Activated naive CD8-positive, alpha-beta T cell treated with anti-CD3 and anti-CD28 coated beads, Interleukin-2, amount 50 U/mL, for 24 hours (primary cell): ENCODE measurements around the gene IGF1R.

Experiments
- ATAC-seq: fragments of 150-1000 bp; cut with Tn5 transposase; one replicate; pipeline ENCODE4 v1.10.0; 2021
- DNase-seq: peaks from one replicate; pipeline ENCODE4 v3.0.0; 2021
- H3K27ac Mint-ChIP-seq: one replicate; pipeline ENCODE4 v1.8.0; 2021; ENCODE audit warnings: mild to moderate bottlenecking, mixed read lengths
- H3K27me3 Mint-ChIP-seq: one replicate; pipeline ENCODE4 v1.8.0; 2021; ENCODE audit warnings: mixed read lengths
- H3K36me3 Mint-ChIP-seq: one replicate; pipeline ENCODE4 v1.8.0; 2021; ENCODE audit warnings: low read depth, mixed read lengths
- H3K4me1 Mint-ChIP-seq: one replicate; pipeline ENCODE4 v1.8.0; 2021; ENCODE audit warnings: mixed read lengths
- H3K4me3 Mint-ChIP-seq: one replicate; pipeline ENCODE4 v1.8.0; 2021; ENCODE audit warnings: mild to moderate bottlenecking, moderate library complexity, mixed read lengths
- H3K9me3 Mint-ChIP-seq: one replicate; pipeline ENCODE4 v1.8.0; 2021; ENCODE audit warnings: mixed read lengths

Gene IGF1R

GRCh38 chr15:98717942-98718341 lies 69.6 kb downstream of the IGF1R start:
- Mint-ChIP-seq H3K4me1 (peaks cover 73% of the 10 kb centered on the region), H3K4me3 (no peak overlapping the region), H3K9me3 (no peaks in the 10 kb centered on the region), H3K36me3 (peaks cover 2% of the 10 kb centered on the region), H3K27ac (no peak overlapping the region), H3K27me3 (no peaks in the 10 kb centered on the region)
- DNase-seq, result no peak
- no peak for ATAC-seq

GRCh38 chr15:98718426-98719136 lies 70.2 kb downstream of the IGF1R start:
- ATAC-seq, result no peak
- no peaks in the 10 kb centered on the region for H3K9me3 Mint-ChIP-seq
- H3K4me1 Mint-ChIP-seq, result peaks cover 67% of the 10 kb centered on the region
- no peaks in the 10 kb centered on the region for H3K36me3 Mint-ChIP-seq
- H3K4me3 Mint-ChIP-seq, result no peak overlapping the region
- no peak for DNase-seq
- H3K27ac Mint-ChIP-seq, result no peak overlapping the region
- H3K27me3 Mint-ChIP-seq, result no peaks in the 10 kb centered on the region

- no peak for DNase-seq
- Mint-ChIP-seq H3K9me3 (no peaks in the 10 kb centered on the region), H3K27ac (no peak overlapping the region), H3K27me3 (no peaks in the 10 kb centered on the region), H3K36me3 (no peaks in the 10 kb centered on the region), H3K4me3 (no peak overlapping the region), H3K4me1 (peaks cover 60% of the 10 kb centered on the region)
- no peak for ATAC-seq
These were observed 70.9 kb downstream of the IGF1R start for GRCh38 chr15:98719137-98719740.

- H3K4me3 Mint-ChIP-seq, result no peak overlapping the region
- peaks cover 54% of the 10 kb centered on the region for H3K4me1 Mint-ChIP-seq
- ATAC-seq (no peak), DNase-seq (no peak)
- H3K36me3 Mint-ChIP-seq, result no peaks in the 10 kb centered on the region
- H3K9me3 Mint-ChIP-seq, result no peaks in the 10 kb centered on the region
- H3K27me3 Mint-ChIP-seq, result no peaks in the 10 kb centered on the region
- H3K27ac Mint-ChIP-seq, result no peak overlapping the region
These were observed 71.7 kb downstream of the IGF1R start for GRCh38 chr15:98720031-98720430.

- no peaks in the 10 kb centered on the region for H3K9me3 Mint-ChIP-seq
- peaks cover 45% of the 10 kb centered on the region for H3K4me1 Mint-ChIP-seq
- no peak for DNase-seq
- no peaks in the 10 kb centered on the region for H3K36me3 Mint-ChIP-seq
- no peaks in the 10 kb centered on the region for H3K27me3 Mint-ChIP-seq
- no peak overlapping the region for H3K27ac Mint-ChIP-seq
- no peak overlapping the region for H3K4me3 Mint-ChIP-seq
- no peak for ATAC-seq
These were observed 72.5 kb downstream of the IGF1R start for GRCh38 chr15:98720577-98721565.

GRCh38 chr15:98722209-98722608 lies 73.9 kb downstream of the IGF1R start:
- Mint-ChIP-seq H3K4me3 (no peak overlapping the region), H3K4me1 (peaks cover 36% of the 10 kb centered on the region), H3K36me3 (no peaks in the 10 kb centered on the region), H3K27me3 (no peaks in the 10 kb centered on the region), H3K27ac (no peak overlapping the region), H3K9me3 (no peaks in the 10 kb centered on the region)
- DNase-seq (no peak), ATAC-seq (no peak)

- ATAC-seq (no peak), DNase-seq (no peak)
- H3K27me3 Mint-ChIP-seq, result no peaks in the 10 kb centered on the region
These were observed 74.3 kb downstream of the IGF1R start for GRCh38 chr15:98722645-98723044.

GRCh38 chr15:98723195-98723594 lies 74.9 kb downstream of the IGF1R start:
- Mint-ChIP-seq H3K9me3 (no peaks in the 10 kb centered on the region), H3K27ac (no peak overlapping the region), H3K27me3 (no peaks in the 10 kb centered on the region), H3K4me3 (no peak overlapping the region), H3K36me3 (no peaks in the 10 kb centered on the region), H3K4me1 (peaks cover 36% of the 10 kb centered on the region)
- ATAC-seq (no peak), DNase-seq (no peak)

More at GRCh38 chr15:98722645-98723044, 74.3 kb downstream of the IGF1R start:
- Mint-ChIP-seq H3K4me1 (peaks cover 36% of the 10 kb centered on the region), H3K9me3 (no peaks in the 10 kb centered on the region), H3K36me3 (no peaks in the 10 kb centered on the region), H3K4me3 (no peak overlapping the region), H3K27ac (no peak overlapping the region)

- H3K4me1 Mint-ChIP-seq, result peaks cover 31% of the 10 kb centered on the region
- H3K4me3 Mint-ChIP-seq, result no peak overlapping the region
- no peak for DNase-seq
- H3K27ac Mint-ChIP-seq, result no peak overlapping the region
- H3K9me3 Mint-ChIP-seq, result no peaks in the 10 kb centered on the region
- H3K27me3 Mint-ChIP-seq, result no peaks in the 10 kb centered on the region
- no peaks in the 10 kb centered on the region for H3K36me3 Mint-ChIP-seq
- ATAC-seq, result no peak
These were observed 75.7 kb downstream of the IGF1R start for GRCh38 chr15:98724048-98724447.

- no peaks in the 10 kb centered on the region for H3K36me3 Mint-ChIP-seq
- peaks cover 33% of the 10 kb centered on the region for H3K4me1 Mint-ChIP-seq
- H3K4me3 Mint-ChIP-seq, result no peak overlapping the region
- no peaks in the 10 kb centered on the region for H3K9me3 Mint-ChIP-seq
- no peak for DNase-seq
- no peak for ATAC-seq
- no peaks in the 10 kb centered on the region for H3K27me3 Mint-ChIP-seq
- H3K27ac Mint-ChIP-seq, result no peak overlapping the region
These were observed 76.2 kb downstream of the IGF1R start for GRCh38 chr15:98724494-98724893.

GRCh38 chr15:98725874-98726273 lies 77.5 kb downstream of the IGF1R start:
- no peak for DNase-seq
- no peaks in the 10 kb centered on the region for H3K27me3 Mint-ChIP-seq
- no peaks in the 10 kb centered on the region for H3K36me3 Mint-ChIP-seq
- peaks cover 25% of the 10 kb centered on the region for H3K4me1 Mint-ChIP-seq
- no peak for ATAC-seq
- no peak overlapping the region for H3K27ac Mint-ChIP-seq
- no peaks in the 10 kb centered on the region for H3K9me3 Mint-ChIP-seq
- H3K4me3 Mint-ChIP-seq, result no peak overlapping the region

- Mint-ChIP-seq H3K9me3 (no peaks in the 10 kb centered on the region), H3K36me3 (no peaks in the 10 kb centered on the region), H3K27me3 (no peaks in the 10 kb centered on the region), H3K27ac (no peak overlapping the region), H3K4me3 (no peak overlapping the region), H3K4me1 (peaks cover 12% of the 10 kb centered on the region)
- ATAC-seq, result no peak
- DNase-seq, result no peak
These were observed 79.0 kb downstream of the IGF1R start for GRCh38 chr15:98727115-98728040.

- Mint-ChIP-seq H3K27ac (no peak overlapping the region), H3K27me3 (no peaks in the 10 kb centered on the region), H3K4me1 (peaks cover 9% of the 10 kb centered on the region), H3K9me3 (no peaks in the 10 kb centered on the region), H3K4me3 (no peak overlapping the region), H3K36me3 (no peaks in the 10 kb centered on the region)
- DNase-seq (no peak), ATAC-seq (no peak)
These were observed 79.9 kb downstream of the IGF1R start for GRCh38 chr15:98728082-98728810.
